Measurements from ENCODE around the gene PRLHR. TPM values are rescaled to one million over a fixed set of nuclear protein-coding genes. Genes with fewer than 3 reads are reported as not detected.

PRLHR gene
- total RNA-seq, 2 donors from 2014 or later, result not detected

- Mint-ChIP-seq H3K27me3 (ENCODE audit: low read depth) (no peaks in the 10 kb centered on the region), H3K4me3 (no peak overlapping the region), H3K4me1 (ENCODE audit: low read depth) (peaks cover 6% of the 10 kb centered on the region), H3K27ac (no peak overlapping the region), H3K36me3 (ENCODE audit: insufficient read depth in 2 of 2) (peaks cover 0 to 1% of the 10 kb centered on the region in 2 donors), H3K9me3 (peaks cover 0 to 2% of the 10 kb centered on the region in 2 donors)
- ATAC-seq (replicated peaks in 1 of 2) (no peak), DNase-seq (no peak)
Measured at GRCh38 chr10:118565301-118566075, 30.0 kb downstream of the PRLHR start.

GRCh38 chr10:118564652-118565051 lies 30.8 kb downstream of the PRLHR start:
- Mint-ChIP-seq H3K9me3 (peaks cover 0 to 2% of the 10 kb centered on the region in 2 donors), H3K4me1 (ENCODE audit: low read depth) (peaks cover 6% of the 10 kb centered on the region), H3K27ac (no peak overlapping the region), H3K36me3 (ENCODE audit: insufficient read depth in 2 of 2) (peaks cover 0 to 2% of the 10 kb centered on the region in 2 donors), H3K27me3 (ENCODE audit: low read depth) (no peaks in the 10 kb centered on the region), H3K4me3 (no peak overlapping the region)
- ATAC-seq (replicated peaks in 1 of 2), result no peak
- no peak for DNase-seq

- DNase-seq (no peak), ATAC-seq (replicated peaks in 1 of 2) (no peak)
- H3K27ac Mint-ChIP-seq, result no peak overlapping the region
- H3K4me3 Mint-ChIP-seq, result no peak overlapping the region
- no peaks in the 10 kb centered on the region for H3K27me3 Mint-ChIP-seq (ENCODE audit: low read depth)
- H3K4me1 Mint-ChIP-seq (ENCODE audit: low read depth), result peaks cover 6% of the 10 kb centered on the region
- peaks cover 0 to 4% of the 10 kb centered on the region in 2 donors for H3K36me3 Mint-ChIP-seq (ENCODE audit: insufficient read depth in 2 of 2)
- H3K9me3 Mint-ChIP-seq, result peaks cover 0 to 2% of the 10 kb centered on the region in 2 donors
Measured at GRCh38 chr10:118564114-118564513, 31.3 kb downstream of the PRLHR start.

- H3K36me3 Mint-ChIP-seq (ENCODE audit: insufficient read depth in 2 of 2), result peaks cover 0 to 4% of the 10 kb centered on the region in 2 donors
- H3K4me1 Mint-ChIP-seq (ENCODE audit: low read depth), result peaks cover 1% of the 10 kb centered on the region
- peaks cover 0 to 2% of the 10 kb centered on the region in 2 donors for H3K9me3 Mint-ChIP-seq
- H3K4me3 Mint-ChIP-seq, result no peak overlapping the region
- no peak for ATAC-seq (replicated peaks in 1 of 2)
- peaks cover 2% of the 10 kb centered on the region for H3K27me3 Mint-ChIP-seq (ENCODE audit: low read depth)
- no peak overlapping the region for H3K27ac Mint-ChIP-seq
- DNase-seq, result no peak
Measured at GRCh38 chr10:118563373-118563890, 32.0 kb downstream of the PRLHR start.

- Mint-ChIP-seq H3K4me3 (no peak overlapping the region), H3K9me3 (peaks cover 0 to 2% of the 10 kb centered on the region in 2 donors), H3K36me3 (ENCODE audit: insufficient read depth in 2 of 2) (peaks cover 0 to 4% of the 10 kb centered on the region in 2 donors), H3K27me3 (ENCODE audit: low read depth) (peaks cover 7% of the 10 kb centered on the region), H3K4me1 (ENCODE audit: low read depth) (no peaks in the 10 kb centered on the region), H3K27ac (no peak overlapping the region)
- DNase-seq (no peak), ATAC-seq (replicated peaks in 1 of 2) (no peak)
Measured at GRCh38 chr10:118562851-118563250, 32.6 kb downstream of the PRLHR start.

GRCh38 chr10:118557946-118558345 lies 37.5 kb downstream of the PRLHR start:
- ATAC-seq (replicated peaks in 1 of 2), result no peak
- Mint-ChIP-seq H3K36me3 (ENCODE audit: insufficient read depth in 2 of 2) (peaks cover 0 to 4% of the 10 kb centered on the region in 2 donors), H3K27ac (no peak overlapping the region), H3K4me3 (no peak overlapping the region), H3K27me3 (ENCODE audit: low read depth) (peaks cover 31% of the 10 kb centered on the region), H3K9me3 (peaks cover 0 to 5% of the 10 kb centered on the region in 2 donors), H3K4me1 (ENCODE audit: low read depth) (no peaks in the 10 kb centered on the region)
- DNase-seq, result no peak

- Mint-ChIP-seq H3K4me1 (ENCODE audit: low read depth) (no peaks in the 10 kb centered on the region), H3K36me3 (ENCODE audit: insufficient read depth in 2 of 2) (no peaks in the 10 kb centered on the region), H3K27ac (no peak overlapping the region), H3K27me3 (ENCODE audit: low read depth) (peaks cover 26% of the 10 kb centered on the region), H3K9me3 (peaks cover 0 to 2% of the 10 kb centered on the region in 2 donors), H3K4me3 (no peak overlapping the region)
- DNase-seq, result no peak
- ATAC-seq (replicated peaks in 1 of 2), result no peak
Measured at GRCh38 chr10:118551535-118552100, 43.8 kb downstream of the PRLHR start.

- Mint-ChIP-seq H3K36me3 (ENCODE audit: insufficient read depth in 2 of 2) (no peaks in the 10 kb centered on the region), H3K27me3 (ENCODE audit: low read depth) (peaks cover 27% of the 10 kb centered on the region), H3K27ac (no peak overlapping the region), H3K4me1 (ENCODE audit: low read depth) (peaks cover 5% of the 10 kb centered on the region), H3K9me3 (no peaks in the 10 kb centered on the region), H3K4me3 (no peak overlapping the region)
- no peak for ATAC-seq (replicated peaks in 1 of 2)
- no peak for DNase-seq
Measured at GRCh38 chr10:118547282-118547681, 48.2 kb downstream of the PRLHR start.

GRCh38 chr10:118546479-118546878 lies 49.0 kb downstream of the PRLHR start:
- Mint-ChIP-seq H3K4me1 (ENCODE audit: low read depth) (peaks cover 5% of the 10 kb centered on the region), H3K4me3 (no peak overlapping the region), H3K27ac (no peak overlapping the region), H3K9me3 (no peaks in the 10 kb centered on the region), H3K36me3 (ENCODE audit: insufficient read depth in 2 of 2) (no peaks in the 10 kb centered on the region), H3K27me3 (ENCODE audit: low read depth) (peaks cover 27% of the 10 kb centered on the region)
- no peak for DNase-seq
- no peak for ATAC-seq (replicated peaks in 1 of 2)

- no peaks in the 10 kb centered on the region for H3K9me3 Mint-ChIP-seq
- DNase-seq, result no peak
- peaks cover 27% of the 10 kb centered on the region for H3K27me3 Mint-ChIP-seq (ENCODE audit: low read depth)
- H3K27ac Mint-ChIP-seq, result no peak overlapping the region
- no peaks in the 10 kb centered on the region for H3K36me3 Mint-ChIP-seq (ENCODE audit: insufficient read depth in 2 of 2)
- no peak for ATAC-seq (replicated peaks in 1 of 2)
- peaks cover 5% of the 10 kb centered on the region for H3K4me1 Mint-ChIP-seq (ENCODE audit: low read depth)
- no peak overlapping the region for H3K4me3 Mint-ChIP-seq
Measured at GRCh38 chr10:118545381-118545780, 50.1 kb downstream of the PRLHR start.

GRCh38 chr10:118544401-118544948 lies 51.0 kb downstream of the PRLHR start:
- no peaks in the 10 kb centered on the region for H3K9me3 Mint-ChIP-seq
- no peak overlapping the region for H3K4me3 Mint-ChIP-seq
- no peak overlapping the region for H3K27ac Mint-ChIP-seq
- DNase-seq (no peak), ATAC-seq (replicated peaks in 1 of 2) (no peak)
- peaks cover 5% of the 10 kb centered on the region for H3K4me1 Mint-ChIP-seq (ENCODE audit: low read depth)
- peaks cover 27% of the 10 kb centered on the region for H3K27me3 Mint-ChIP-seq (ENCODE audit: low read depth)
- H3K36me3 Mint-ChIP-seq (ENCODE audit: insufficient read depth in 2 of 2), result no peaks in the 10 kb centered on the region

GRCh38 chr10:118543714-118544400 lies 51.6 kb downstream of the PRLHR start:
- Mint-ChIP-seq H3K4me3 (no peak overlapping the region), H3K9me3 (no peaks in the 10 kb centered on the region)

GRCh38 chr10:118542745-118543144 lies 52.7 kb downstream of the PRLHR start:
- H3K27me3 Mint-ChIP-seq (ENCODE audit: low read depth), result peaks cover 34% of the 10 kb centered on the region
- H3K27ac Mint-ChIP-seq, result no peak overlapping the region
- ATAC-seq (replicated peaks in 1 of 2), result no peak
- H3K4me3 Mint-ChIP-seq, result no peak overlapping the region
- H3K9me3 Mint-ChIP-seq, result no peaks in the 10 kb centered on the region
- no peak for DNase-seq
- H3K4me1 Mint-ChIP-seq (ENCODE audit: low read depth), result peaks cover 5% of the 10 kb centered on the region
- H3K36me3 Mint-ChIP-seq (ENCODE audit: insufficient read depth in 2 of 2), result no peaks in the 10 kb centered on the region

More at GRCh38 chr10:118543714-118544400, 51.6 kb downstream of the PRLHR start:
- peak; percentile 42 to 50 for DNase-seq
- ATAC-seq (replicated peaks in 1 of 2), result peak; percentile 68 to 69
- peaks cover 5% of the 10 kb centered on the region for H3K4me1 Mint-ChIP-seq (ENCODE audit: low read depth)
- H3K27ac Mint-ChIP-seq, result no peak overlapping the region
- H3K27me3 Mint-ChIP-seq (ENCODE audit: low read depth), result peaks cover 31% of the 10 kb centered on the region
- no peaks in the 10 kb centered on the region for H3K36me3 Mint-ChIP-seq (ENCODE audit: insufficient read depth in 2 of 2)
